GM06990 (cell line): ENCODE measurements around the gene MPND.

Experiments
- DNase-seq: peaks from one replicate; pipeline ENCODE4 v3.0.0-alpha.2; 2011; ENCODE audit not compliant: insufficient read length; ENCODE audit errors: extremely low read depth
- H3K27me3 ChIP-seq: replicated peaks from 2 replicates; pipeline ENCODE4 v1.6.0; 2011; ENCODE audit warnings: low read length; ENCODE audit not compliant: control insufficient read depth, insufficient read depth
- H3K36me3 ChIP-seq: 2 replicates; pipeline ENCODE4 v1.5.1; 2011; ENCODE audit warnings: low read length; ENCODE audit not compliant: control insufficient read depth, insufficient read depth
- H3K4me3 ChIP-seq: replicated peaks from 2 replicates; pipeline ENCODE4 v1.5.1; 2011; ENCODE audit warnings: low read depth, mild to moderate bottlenecking, control low read depth, low read length
- CTCF ChIP-seq: IDR thresholded peaks from 2 replicates; pipeline ENCODE4 v1.5.1; 2011; ENCODE audit warnings: low read length, control low read depth, mild to moderate bottlenecking, inconsistent platforms; ENCODE audit not compliant: insufficient read depth, poor library complexity, severe bottlenecking

The MPND gene

DNA sequence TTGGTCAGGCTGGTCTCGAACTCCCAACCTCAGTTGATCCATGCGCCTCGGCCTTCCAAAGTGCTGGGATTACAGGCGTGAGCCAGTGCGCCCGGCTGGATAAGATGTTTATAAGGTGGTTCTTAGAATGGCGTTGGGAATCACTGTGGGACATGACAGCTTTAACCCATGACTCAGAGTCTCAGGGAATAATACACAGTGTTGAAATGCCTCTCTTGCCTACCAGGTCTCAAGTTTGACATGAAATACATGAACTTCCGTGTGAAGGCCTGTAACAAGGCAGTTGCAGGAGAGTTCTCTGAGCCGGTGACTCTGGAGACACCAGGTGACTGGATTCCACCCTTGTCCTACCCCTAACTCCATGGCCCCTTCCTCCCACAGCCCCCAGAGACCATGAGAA, 26.4 kb upstream of the MPND start:
- no peaks in the 10 kb centered on the region for H3K27me3 ChIP-seq
- no peaks in the 10 kb centered on the region for H3K36me3 ChIP-seq

DNA sequence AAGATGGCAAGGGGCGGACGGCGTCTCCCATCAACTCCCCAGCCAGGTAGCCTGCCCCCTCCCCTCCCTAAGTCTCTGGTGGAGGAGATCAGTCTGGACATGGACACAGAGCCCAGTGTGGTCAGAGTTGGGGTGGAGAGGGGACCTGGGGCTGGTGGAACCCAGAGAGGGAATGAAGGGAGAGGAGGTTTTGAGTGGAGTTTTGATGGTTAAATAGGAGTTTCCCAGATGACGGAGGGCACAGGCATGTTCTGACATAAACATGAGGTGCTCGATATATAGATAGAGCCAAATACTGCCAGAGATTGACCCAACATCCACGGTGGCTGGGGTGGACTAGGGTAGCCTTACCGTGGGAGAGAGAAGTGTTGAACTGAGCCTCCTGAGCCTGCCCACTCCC, 24.9 kb upstream of the MPND start:
- no peak for TF ChIP-seq CTCF
- DNase-seq = no peak
- H3K36me3 ChIP-seq = no peaks in the 10 kb centered on the region
- H3K27me3 ChIP-seq = no peaks in the 10 kb centered on the region
- no peak overlapping the region for H3K4me3 ChIP-seq

More for the DNA sequence above, 26.4 kb upstream of the MPND start:
- DNase-seq = no peak
- TF ChIP-seq CTCF = no peak
- H3K4me3 ChIP-seq = no peak overlapping the region

GRCh38 chr19:4319067-4319718, 24.2 kb upstream of the MPND start:
- no peaks in the 10 kb centered on the region for H3K36me3 ChIP-seq
- H3K27me3 ChIP-seq = no peaks in the 10 kb centered on the region
- DNase-seq = no peak
- TF ChIP-seq CTCF = no peak
- H3K4me3 ChIP-seq = no peak overlapping the region

DNA sequence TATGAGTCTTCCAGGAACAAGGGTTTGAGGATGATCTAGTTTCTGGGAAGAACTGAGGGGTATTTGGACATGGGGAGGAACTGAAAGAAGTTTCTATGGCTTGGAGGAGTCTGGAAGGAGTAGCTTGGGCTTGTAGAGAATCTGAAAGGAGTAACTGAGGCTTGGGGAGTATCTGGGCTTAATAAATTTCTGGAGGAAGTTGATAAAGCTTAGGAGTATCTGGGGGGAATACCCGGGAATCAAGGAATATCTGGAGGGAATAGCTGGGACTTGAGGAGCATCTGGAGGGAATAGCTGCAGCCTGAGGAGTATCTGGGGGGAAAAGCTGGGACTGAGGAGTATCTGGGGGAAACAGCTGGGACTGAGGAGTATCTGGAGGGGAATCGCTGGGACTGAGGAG, 22.9 kb upstream of the MPND start:
- no peak for TF ChIP-seq CTCF
- no peak overlapping the region for H3K4me3 ChIP-seq
- no peaks in the 10 kb centered on the region for H3K36me3 ChIP-seq
- no peaks in the 10 kb centered on the region for H3K27me3 ChIP-seq
- no peak for DNase-seq

- no peak for DNase-seq
- no peak for TF ChIP-seq CTCF
- H3K27me3 ChIP-seq = no peaks in the 10 kb centered on the region
- H3K36me3 ChIP-seq = no peaks in the 10 kb centered on the region
- H3K4me3 ChIP-seq = no peak overlapping the region
These were observed 20.3 kb upstream of the MPND start for GRCh38 chr19:4322942-4323665.
